ENCODE results near the gene GPRC5D. TPM values are rescaled to one million over a fixed set of nuclear protein-coding genes. Genes with fewer than 3 reads are reported as not detected.

The GPRC5D gene
- total RNA-seq, result 1 to 10 TPM in 1 of 2 donors, under 1 TPM in 1; 0.68 to 4.0 TPM
- 5.5 TPM for polyA plus RNA-seq (ENCODE audit: insufficient read depth, low read depth, low replicate concordance)
- long read RNA-seq, donor 1, partial matches to known transcripts, result 7 of 7 reads
- long read RNA-seq, donor 1, other reads (novel, unspliced or antisense), result 0 of 7 reads
- long read RNA-seq, donor 2, result 0 reads

DNA sequence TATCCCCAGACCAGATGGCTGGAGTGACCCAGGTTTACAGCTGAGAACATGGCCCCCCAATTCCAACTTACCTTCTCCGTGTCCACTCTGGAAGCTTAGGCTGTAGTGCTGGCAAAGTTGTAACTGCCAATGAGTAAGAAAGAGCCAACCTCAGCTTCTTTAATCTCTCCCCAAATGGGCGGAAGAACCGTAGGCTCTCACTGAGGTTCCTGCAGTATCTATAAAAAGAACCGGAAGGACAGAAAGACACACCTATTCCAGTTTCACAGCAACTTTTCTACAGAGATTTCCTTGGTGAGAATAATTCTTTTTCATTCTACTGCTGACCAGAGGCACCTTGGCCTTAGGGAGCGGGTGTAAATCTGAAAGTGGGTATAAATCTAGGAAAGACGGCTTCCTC is at the start of gene GPRC5D:
TSS of gene GPRC5D (minus strand) at position 135 of the 400 bp plus-strand sequence. CDS start 1,786 bp downstream, outside the sequence.
- no peaks in the 10 kb centered on the region for H3K36me3 ChIP-seq (ENCODE audit: low read depth, missing control alignments)
- no peak for DNase-seq
- TF ChIP-seq, protein P1, sequence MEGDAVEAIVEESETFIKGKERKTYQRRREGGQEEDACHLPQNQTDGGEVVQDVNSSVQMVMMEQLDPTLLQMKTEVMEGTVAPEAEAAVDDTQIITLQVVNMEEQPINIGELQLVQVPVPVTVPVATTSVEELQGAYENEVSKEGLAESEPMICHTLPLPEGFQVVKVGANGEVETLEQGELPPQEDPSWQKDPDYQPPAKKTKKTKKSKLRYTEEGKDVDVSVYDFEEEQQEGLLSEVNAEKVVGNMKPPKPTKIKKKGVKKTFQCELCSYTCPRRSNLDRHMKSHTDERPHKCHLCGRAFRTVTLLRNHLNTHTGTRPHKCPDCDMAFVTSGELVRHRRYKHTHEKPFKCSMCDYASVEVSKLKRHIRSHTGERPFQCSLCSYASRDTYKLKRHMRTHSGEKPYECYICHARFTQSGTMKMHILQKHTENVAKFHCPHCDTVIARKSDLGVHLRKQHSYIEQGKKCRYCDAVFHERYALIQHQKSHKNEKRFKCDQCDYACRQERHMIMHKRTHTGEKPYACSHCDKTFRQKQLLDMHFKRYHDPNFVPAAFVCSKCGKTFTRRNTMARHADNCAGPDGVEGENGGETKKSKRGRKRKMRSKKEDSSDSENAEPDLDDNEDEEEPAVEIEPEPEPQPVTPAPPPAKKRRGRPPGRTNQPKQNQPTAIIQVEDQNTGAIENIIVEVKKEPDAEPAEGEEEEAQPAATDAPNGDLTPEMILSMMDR (IDR thresholded peaks at IDR 0.05), result no peak
- TF ChIP-seq POLR2A (IDR thresholded peaks at IDR 0.05), result no peak
- H3K4me1 ChIP-seq, result no peaks in the 10 kb centered on the region
- H3K9me3 ChIP-seq, result no peaks in the 10 kb centered on the region
- H3K27ac ChIP-seq, result no peak within 1 kb of the TSS
- intact Hi-C loops (cut with DNase I; ENCODE audit: low total_unique reads), result no loop called here
- H3K4me3 ChIP-seq, result no peak within 1 kb of the TSS
- 91 to 95% methylated on average over 6 of the region's 6 CpGs for WGBS, 2 donors
- no peaks in the 10 kb centered on the region for H3K27me3 ChIP-seq

DNA sequence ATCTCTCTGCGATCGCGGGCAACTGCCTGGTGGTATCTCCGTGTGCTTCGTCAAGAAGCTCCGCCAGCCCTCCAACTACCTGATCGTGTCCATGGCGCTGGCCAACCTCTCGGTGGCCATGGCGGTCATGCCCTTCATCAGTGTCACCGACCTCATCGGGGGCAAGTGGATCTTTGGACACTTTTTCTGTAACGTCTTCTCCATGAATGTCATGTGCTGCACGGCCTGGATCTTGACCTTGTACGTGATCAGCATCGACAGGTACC is 49.7 kb upstream of the GPRC5D start:
- intact Hi-C loops (cut with DNase I; ENCODE audit: low total_unique reads), result loop anchor here (5.0 kb wide), 1 partner anchor 96 kb away; no protein-coding TSS in a partner anchor
- peaks cover 26% of the 10 kb centered on the region for H3K4me1 ChIP-seq

DNA sequence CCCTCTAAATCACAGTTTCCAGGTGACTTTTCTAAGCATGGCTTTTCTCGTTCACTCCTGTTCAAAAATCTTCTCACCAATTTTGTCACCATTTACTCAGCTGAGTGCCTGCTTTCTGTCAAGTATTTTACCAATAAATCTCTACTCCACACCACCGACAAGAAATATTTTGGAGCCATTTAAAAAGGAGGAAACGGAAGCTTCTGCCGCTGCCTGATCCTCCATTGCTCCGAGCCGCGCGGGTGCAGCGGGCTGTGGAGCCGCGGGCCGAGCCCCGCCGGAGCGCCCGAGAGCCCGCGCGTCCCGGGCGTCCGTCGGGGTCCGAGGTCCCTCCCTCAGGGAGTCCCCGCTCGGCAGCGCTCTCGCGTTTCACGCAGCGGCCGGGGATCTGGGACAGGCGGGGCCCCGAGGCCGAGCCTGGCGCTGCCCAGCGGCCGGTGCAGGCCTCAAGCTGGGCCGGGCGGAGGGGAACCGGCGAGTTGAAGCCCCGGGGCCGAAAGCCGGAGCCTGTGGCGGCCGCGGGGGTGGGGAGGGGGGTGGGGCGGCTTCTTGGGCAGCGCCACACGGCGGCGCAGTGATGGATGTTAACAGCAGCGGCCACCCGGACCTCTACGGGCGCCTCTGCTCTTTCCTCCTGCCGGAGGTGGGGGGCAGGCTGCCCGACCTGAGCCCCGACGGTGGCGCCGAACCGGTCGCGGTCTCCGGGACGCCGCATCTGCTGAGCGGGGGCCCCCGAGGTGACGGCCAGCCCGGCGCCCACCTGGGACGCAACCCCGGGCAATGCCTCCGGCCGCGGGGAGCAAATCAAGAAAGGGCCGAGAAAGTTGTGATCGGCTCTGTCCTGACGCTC is 49.2 kb upstream of the GPRC5D start:
- intact Hi-C loops (cut with DNase I; ENCODE audit: low total_unique reads), result loop anchor here (5.0 kb wide), 1 partner anchor 96 kb away; no protein-coding TSS in a partner anchor
- peak; percentile 74 for DNase-seq
- Histone ChIP-seq H3K27me3 (no peaks in the 10 kb centered on the region), H3K27ac (peak overlapping the region; percentile 87 to 96), H3K36me3 (ENCODE audit: low read depth, missing control alignments) (no peaks in the 10 kb centered on the region), H3K4me3 (peak overlapping the region; percentile 85 to 87), H3K9me3 (no peaks in the 10 kb centered on the region), H3K4me1 (peaks cover 26% of the 10 kb centered on the region)
- WGBS, 2 donors, result 0 to 1% methylated on average over 34 to 60 of the region's 82 CpGs
- TF ChIP-seq, protein P1 (IDR thresholded peaks at IDR 0.05), result peak in 1 of 3 experiments; percentile 20
- TF ChIP-seq POLR2A (IDR thresholded peaks at IDR 0.05), result no peak

More for the DNA sequence above, 49.7 kb upstream of the GPRC5D start:
- Histone ChIP-seq H3K9me3 (no peaks in the 10 kb centered on the region), H3K4me3 (peak overlapping the region; percentile 85 to 87), H3K27me3 (no peaks in the 10 kb centered on the region), H3K27ac (peak overlapping the region; percentile 87 to 96), H3K36me3 (ENCODE audit: low read depth, missing control alignments) (no peaks in the 10 kb centered on the region)
- DNase-seq, result no peak
- TF ChIP-seq POLR2A (IDR thresholded peaks at IDR 0.05), result no peak
- WGBS, 2 donors, result 26 to 30% methylated on average over 12 to 16 of the region's 16 CpGs

DNA sequence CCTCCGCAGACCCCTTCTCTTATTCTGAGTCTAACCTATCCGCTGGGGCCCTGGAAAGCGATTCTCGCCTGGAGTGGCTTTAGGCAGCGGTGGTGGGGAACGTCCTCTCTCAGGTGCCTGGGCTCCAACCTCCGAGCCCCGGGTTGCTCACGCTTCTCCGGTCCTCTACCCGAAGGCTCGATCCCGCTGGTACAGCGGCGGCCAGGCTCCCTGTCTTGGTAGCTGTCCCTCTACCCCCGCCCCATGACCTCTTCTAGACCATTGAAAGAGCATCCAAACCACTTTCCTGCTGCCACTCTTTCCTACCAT is 48.6 kb upstream of the GPRC5D start:
- intact Hi-C loops (cut with DNase I; ENCODE audit: low total_unique reads), result loop anchor here (5.0 kb wide), 1 partner anchor 97 kb away; no protein-coding TSS in a partner anchor
- peak overlapping the region; percentile 85 to 87 for H3K4me3 ChIP-seq
- no peaks in the 10 kb centered on the region for H3K27me3 ChIP-seq
- no peak for TF ChIP-seq POLR2A (IDR thresholded peaks at IDR 0.05)
- TF ChIP-seq, protein P1 (IDR thresholded peaks at IDR 0.05), result no peak
- H3K9me3 ChIP-seq, result no peaks in the 10 kb centered on the region
- H3K4me1 ChIP-seq, result peaks cover 26% of the 10 kb centered on the region
- H3K27ac ChIP-seq, result peak overlapping the region; percentile 87 to 96
- 0% methylated on average over 12 to 16 of the region's 16 CpGs for WGBS, 2 donors
- DNase-seq, result no peak
- no peaks in the 10 kb centered on the region for H3K36me3 ChIP-seq (ENCODE audit: low read depth, missing control alignments)

DNA sequence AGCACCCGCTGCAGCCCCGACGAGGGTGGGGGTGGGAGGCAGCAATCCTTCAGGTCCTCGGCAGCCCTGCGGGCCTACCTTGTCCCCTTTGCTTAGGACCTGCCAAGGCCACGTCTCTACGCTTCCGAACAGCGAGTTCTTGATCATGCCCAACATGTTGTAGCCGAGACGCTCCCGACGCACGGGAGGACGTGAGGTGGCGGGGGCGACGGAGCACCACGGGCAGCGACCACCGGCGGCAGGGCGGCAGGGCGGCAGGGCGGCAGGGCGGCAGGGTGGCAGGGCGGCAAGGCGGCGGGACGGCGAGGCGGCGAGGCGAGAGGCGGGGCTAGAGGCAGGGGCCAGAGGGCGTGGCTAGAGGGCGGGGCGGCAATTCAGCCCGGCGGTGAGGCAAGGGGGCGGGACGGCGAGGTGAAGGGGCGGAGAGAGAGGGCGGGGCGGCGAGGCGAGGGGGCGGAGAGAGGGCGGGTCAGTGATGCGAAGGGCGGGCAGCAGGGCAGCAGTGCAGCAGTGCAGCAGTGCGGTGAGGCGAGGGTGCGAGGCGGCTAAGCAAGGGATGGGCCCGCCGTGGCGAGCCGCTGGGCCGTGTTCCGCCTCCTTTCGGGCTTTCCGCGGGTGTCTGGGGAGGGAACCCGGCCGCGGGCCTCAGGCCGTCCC is 48.1 kb upstream of the GPRC5D start, which contains the start of gene HEBP1:
TSS of gene HEBP1 (minus strand) at position 307 of the 657 bp plus-strand sequence. CDS start at position 156, 151 bp downstream.
- no peaks in the 10 kb centered on the region for H3K36me3 ChIP-seq (ENCODE audit: low read depth, missing control alignments)
- WGBS, 2 donors, result 1% methylated on average over 32 to 62 of the region's 69 CpGs
- no peaks in the 10 kb centered on the region for H3K9me3 ChIP-seq
- peak within 1 kb of the TSS; percentile 87 to 96 for H3K27ac ChIP-seq
- H3K4me1 ChIP-seq, result peaks cover 26% of the 10 kb centered on the region
- intact Hi-C loops (cut with DNase I; ENCODE audit: low total_unique reads), result loop anchor here (5.0 kb wide), 1 partner anchor 97 kb away; no protein-coding TSS in a partner anchor
- TF ChIP-seq POLR2A (IDR thresholded peaks at IDR 0.05), result peak; percentile 45
- TF ChIP-seq, protein P1 (IDR thresholded peaks at IDR 0.05), result no peak
- no peaks in the 10 kb centered on the region for H3K27me3 ChIP-seq
- peak; percentile 97 for DNase-seq
- peak within 1 kb of the TSS; percentile 85 to 87 for H3K4me3 ChIP-seq

Measured in testis (tissue), 5 donors.